ENCODE data around the gene C4orf51.

- TF ChIP-seq, protein P1, sequence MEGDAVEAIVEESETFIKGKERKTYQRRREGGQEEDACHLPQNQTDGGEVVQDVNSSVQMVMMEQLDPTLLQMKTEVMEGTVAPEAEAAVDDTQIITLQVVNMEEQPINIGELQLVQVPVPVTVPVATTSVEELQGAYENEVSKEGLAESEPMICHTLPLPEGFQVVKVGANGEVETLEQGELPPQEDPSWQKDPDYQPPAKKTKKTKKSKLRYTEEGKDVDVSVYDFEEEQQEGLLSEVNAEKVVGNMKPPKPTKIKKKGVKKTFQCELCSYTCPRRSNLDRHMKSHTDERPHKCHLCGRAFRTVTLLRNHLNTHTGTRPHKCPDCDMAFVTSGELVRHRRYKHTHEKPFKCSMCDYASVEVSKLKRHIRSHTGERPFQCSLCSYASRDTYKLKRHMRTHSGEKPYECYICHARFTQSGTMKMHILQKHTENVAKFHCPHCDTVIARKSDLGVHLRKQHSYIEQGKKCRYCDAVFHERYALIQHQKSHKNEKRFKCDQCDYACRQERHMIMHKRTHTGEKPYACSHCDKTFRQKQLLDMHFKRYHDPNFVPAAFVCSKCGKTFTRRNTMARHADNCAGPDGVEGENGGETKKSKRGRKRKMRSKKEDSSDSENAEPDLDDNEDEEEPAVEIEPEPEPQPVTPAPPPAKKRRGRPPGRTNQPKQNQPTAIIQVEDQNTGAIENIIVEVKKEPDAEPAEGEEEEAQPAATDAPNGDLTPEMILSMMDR (conservative IDR thresholded peaks at IDR 0.05): no peak
- no peak for TF ChIP-seq ZFX (IDR thresholded peaks at IDR 0.05)
Measured at GRCh38 chr4:145732001-145732815, 52.3 kb downstream of the C4orf51 start.

Data from C4-2B (cell line).